ENCODE measurements around the gene DYNC2H1. TPM values are rescaled to one million over a fixed set of nuclear protein-coding genes. Genes with fewer than 3 reads are reported as not detected.

The DYNC2H1 gene
- total RNA-seq, 3 donors from 2014 or later, result 36.7 to 46.2 (median 40.3) TPM

- Histone ChIP-seq H3K36me3 (no peaks in the 10 kb centered on the region), H3K9me3 (peaks cover 0 to 6% of the 10 kb centered on the region in 2 donors), H3K4me3 (no peak overlapping the region), H3K27ac (no peak overlapping the region), H3K4me1 (no peaks in the 10 kb centered on the region), H3K27me3 (no peaks in the 10 kb centered on the region)
- TF ChIP-seq POLR2AphosphoS5 (IDR thresholded peaks at IDR 0.05) (no peak), POLR2A (IDR thresholded peaks at IDR 0.05) (no peak), CTCF (IDR thresholded peaks at IDR 0.05) (no peak)
- DNase-seq (ENCODE audit: low spot score in 2 of 2), result no peak
- intact Hi-C loops (cut with DNase I; ENCODE audit: low total_unique reads), result no loop called here
Observed at GRCh38 chr11:103520792-103521191, 411.6 kb downstream of the DYNC2H1 start.

- DNase-seq (ENCODE audit: low spot score in 2 of 2), result no peak
Observed at GRCh38 chr11:103525069-103525468, 415.8 kb downstream of the DYNC2H1 start.

GRCh38 chr11:103528046-103528445, 418.8 kb downstream of the DYNC2H1 start:
- no peaks in the 10 kb centered on the region for H3K36me3 ChIP-seq
- H3K27ac ChIP-seq, result no peak overlapping the region
- intact Hi-C loops (cut with DNase I; ENCODE audit: low total_unique reads), result no loop called here
- TF ChIP-seq CTCF (IDR thresholded peaks at IDR 0.05) (no peak), POLR2AphosphoS5 (IDR thresholded peaks at IDR 0.05) (no peak), POLR2A (IDR thresholded peaks at IDR 0.05) (no peak)
- no peak for DNase-seq (ENCODE audit: low spot score in 2 of 2)
- no peaks in the 10 kb centered on the region for H3K4me1 ChIP-seq
- H3K4me3 ChIP-seq, result no peak overlapping the region
- H3K27me3 ChIP-seq, result no peaks in the 10 kb centered on the region
- no peaks in the 10 kb centered on the region for H3K9me3 ChIP-seq

More at GRCh38 chr11:103525069-103525468, 415.8 kb downstream of the DYNC2H1 start:
- no peak overlapping the region for H3K27ac ChIP-seq
- H3K27me3 ChIP-seq, result no peaks in the 10 kb centered on the region
- H3K9me3 ChIP-seq, result no peaks in the 10 kb centered on the region
- TF ChIP-seq POLR2A (IDR thresholded peaks at IDR 0.05) (no peak), POLR2AphosphoS5 (IDR thresholded peaks at IDR 0.05) (no peak), CTCF (IDR thresholded peaks at IDR 0.05) (no peak)
- H3K4me3 ChIP-seq, result no peak overlapping the region
- no peaks in the 10 kb centered on the region for H3K4me1 ChIP-seq
- no peaks in the 10 kb centered on the region for H3K36me3 ChIP-seq
- intact Hi-C loops (cut with DNase I; ENCODE audit: low total_unique reads), result no loop called here

GRCh38 chr11:103528596-103528995, 419.4 kb downstream of the DYNC2H1 start:
- H3K4me3 ChIP-seq, result no peak overlapping the region
- H3K27me3 ChIP-seq, result no peaks in the 10 kb centered on the region
- intact Hi-C loops (cut with DNase I; ENCODE audit: low total_unique reads), result no loop called here
- H3K36me3 ChIP-seq, result no peaks in the 10 kb centered on the region
- no peak for DNase-seq (ENCODE audit: low spot score in 2 of 2)
- H3K27ac ChIP-seq, result no peak overlapping the region
- no peaks in the 10 kb centered on the region for H3K9me3 ChIP-seq
- TF ChIP-seq POLR2AphosphoS5 (IDR thresholded peaks at IDR 0.05), result no peak
- TF ChIP-seq CTCF (IDR thresholded peaks at IDR 0.05), result no peak
- no peak for TF ChIP-seq POLR2A (IDR thresholded peaks at IDR 0.05)
- H3K4me1 ChIP-seq, result no peaks in the 10 kb centered on the region

- intact Hi-C loops (cut with DNase I; ENCODE audit: low total_unique reads), result no loop called here
Observed at GRCh38 chr11:103529181-103529684, 420.0 kb downstream of the DYNC2H1 start.

More at GRCh38 chr11:103529181-103529684, 420.0 kb downstream of the DYNC2H1 start:
- Histone ChIP-seq H3K27ac (no peak overlapping the region), H3K9me3 (no peaks in the 10 kb centered on the region), H3K36me3 (no peaks in the 10 kb centered on the region), H3K27me3 (no peaks in the 10 kb centered on the region), H3K4me3 (no peak overlapping the region), H3K4me1 (no peaks in the 10 kb centered on the region)
- TF ChIP-seq POLR2A (IDR thresholded peaks at IDR 0.05), result no peak
- no peak for TF ChIP-seq POLR2AphosphoS5 (IDR thresholded peaks at IDR 0.05)
- no peak for TF ChIP-seq CTCF (IDR thresholded peaks at IDR 0.05)
- DNase-seq (ENCODE audit: low spot score in 2 of 2), result no peak

Other genes starting within 250 kb of the DYNC2H1 start
- gene MMP12, start 234.4 kb upstream of the DYNC2H1 start, total RNA-seq, result 1 to 10 TPM in 1 of 3 donors, not detected in 2; 3.5 TPM
- gene MMP13, start 153.7 kb upstream of the DYNC2H1 start, total RNA-seq, result not detected
- 10 to 100 TPM; 31.8 to 38.2 (median 36.2) TPM for gene DCUN1D5, start 17.3 kb upstream of the DYNC2H1 start, total RNA-seq